Right cardiac atrium (tissue), 5 donors: Measurements from ENCODE around the gene NUMB. TPM values are rescaled to one million over a fixed set of nuclear protein-coding genes. Genes with fewer than 3 reads are reported as not detected.
A peak's percentile ranks its signal among the peaks of the same experiment; 100 is the strongest.

Experiments
- ATAC-seq, 2 donors: fragments of 200-7000 bp; cut with Tn5 transposase; one replicate each; pipeline versions ENCODE4 v1.8.0 to v1.9.1; 2020; ENCODE audit warnings: moderate library complexity in 2 of 2, mild to moderate bottlenecking in 1 of 2
- DNase-seq, 3 donors: peaks; one replicate each; pipeline ENCODE4 v3.0.0-alpha.2; 2020
- H3K27ac ChIP-seq: one replicate; pipeline ENCODE4 v1.5.1; 2013; ENCODE audit warnings: mild to moderate bottlenecking, low read length, control low read depth, moderate library complexity
- H3K27me3 ChIP-seq: one replicate; pipeline ENCODE4 v1.6.1; 2013; ENCODE audit not compliant: control insufficient read depth, insufficient read depth
- H3K4me1 ChIP-seq: one replicate; pipeline ENCODE4 v1.6.1; 2013; ENCODE audit warnings: low read length; ENCODE audit not compliant: control insufficient read depth, insufficient read depth
- H3K4me3 ChIP-seq: one replicate; pipeline ENCODE4 v1.5.1; 2013; ENCODE audit warnings: low read length, control low read depth
- H3K9me3 ChIP-seq: one replicate; pipeline ENCODE4 v1.6.1; 2013; ENCODE audit warnings: low read length; ENCODE audit not compliant: control insufficient read depth
- WGBS: extraction: QIAGEN DNeasy Blood & Tissue Kit; methylation state at CpG from one replicate; pipeline ENCODE4 v1.1.7; 2013; 5-methylcytosine and 5-hydroxymethylcytosine counted together
- intact Hi-C, 4 donors: fragments of 100-400 bp; cut with DNase I; formaldehyde crosslinking; loops; one replicate each; pipeline versions ENCODE4 v1.11.0 to v1.14.0; 2022 to 2023
- polyA plus RNA-seq: library from polyadenylated mRNA; stranded (reverse); fragments of 200-250 nt; gene quantifications from one replicate; pipeline ENCODE4 v1.2.3, GENCODE V29; 2013
- total RNA-seq, 4 donors: library from RNA; stranded (reverse); fragmentation: NEBNext Ultra II Directional; extraction: Animal tissue kit (Norgen Biotek cat#: 25700); gene quantifications; one replicate each; pipeline ENCODE4 v1.2.1, GENCODE V29; 2021
- donor health status: healthy with polysubstance abuse.
- donor health status: DM: no; HTN: yes; CAD: no.
- donor health status: DM: no; HTN: no; CAD: no.
- donor health status: DM: no; HTN: yes; CAD: no; lungs with severe emphysema.
- donor health status: DM: yes; HTN: yes; CAD: no.

NUMB gene
- total and polyA plus RNA-seq, 5 donors = 21.1 to 50.0 (median 41.6) TPM

- DNase-seq (no peak), ATAC-seq (no peak)
- H3K4me3 ChIP-seq = no peak overlapping the region
- H3K4me1 ChIP-seq = peaks cover 7% of the 10 kb centered on the region
- no peak overlapping the region for H3K27ac ChIP-seq
- no peaks in the 10 kb centered on the region for H3K27me3 ChIP-seq
- intact Hi-C loops = no loop called here
- over 99% methylated on average over 2 of the region's 2 CpGs for WGBS
- H3K9me3 ChIP-seq = no peaks in the 10 kb centered on the region
Measured at GRCh38 chr14:73243748-73244147, 214.6 kb downstream of the NUMB start.

GRCh38 chr14:73243341-73243740 is 215.0 kb downstream of the NUMB start:
- H3K27ac ChIP-seq = no peak overlapping the region
- H3K4me3 ChIP-seq = no peak overlapping the region
- no peaks in the 10 kb centered on the region for H3K9me3 ChIP-seq
- peaks cover 7% of the 10 kb centered on the region for H3K4me1 ChIP-seq
- WGBS = 88% methylated on average over 3 of the region's 3 CpGs
- intact Hi-C loops = no loop called here
- ATAC-seq (no peak), DNase-seq (no peak)
- H3K27me3 ChIP-seq = no peaks in the 10 kb centered on the region

GRCh38 chr14:73242357-73242901 is 215.9 kb downstream of the NUMB start:
- Histone ChIP-seq H3K9me3 (no peaks in the 10 kb centered on the region), H3K4me3 (no peak overlapping the region), H3K27me3 (no peaks in the 10 kb centered on the region), H3K27ac (no peak overlapping the region), H3K4me1 (peaks cover 9% of the 10 kb centered on the region)
- DNase-seq (peak in 2 of 3 donors; percentile 31 to 49), ATAC-seq (no peak)
- intact Hi-C loops = no loop called here
- WGBS = 70% methylated on average over 6 of the region's 6 CpGs

GRCh38 chr14:73241481-73242165 is 216.7 kb downstream of the NUMB start:
- no peaks in the 10 kb centered on the region for H3K9me3 ChIP-seq
- H3K27ac ChIP-seq = no peak overlapping the region
- WGBS = 96% methylated on average over 19 of the region's 19 CpGs
- no peak overlapping the region for H3K4me3 ChIP-seq
- ATAC-seq (no peak), DNase-seq (peak in 2 of 3 donors; percentile 35 to 52)
- intact Hi-C loops = no loop called here
- H3K4me1 ChIP-seq = peaks cover 9% of the 10 kb centered on the region
- no peaks in the 10 kb centered on the region for H3K27me3 ChIP-seq

DNA sequence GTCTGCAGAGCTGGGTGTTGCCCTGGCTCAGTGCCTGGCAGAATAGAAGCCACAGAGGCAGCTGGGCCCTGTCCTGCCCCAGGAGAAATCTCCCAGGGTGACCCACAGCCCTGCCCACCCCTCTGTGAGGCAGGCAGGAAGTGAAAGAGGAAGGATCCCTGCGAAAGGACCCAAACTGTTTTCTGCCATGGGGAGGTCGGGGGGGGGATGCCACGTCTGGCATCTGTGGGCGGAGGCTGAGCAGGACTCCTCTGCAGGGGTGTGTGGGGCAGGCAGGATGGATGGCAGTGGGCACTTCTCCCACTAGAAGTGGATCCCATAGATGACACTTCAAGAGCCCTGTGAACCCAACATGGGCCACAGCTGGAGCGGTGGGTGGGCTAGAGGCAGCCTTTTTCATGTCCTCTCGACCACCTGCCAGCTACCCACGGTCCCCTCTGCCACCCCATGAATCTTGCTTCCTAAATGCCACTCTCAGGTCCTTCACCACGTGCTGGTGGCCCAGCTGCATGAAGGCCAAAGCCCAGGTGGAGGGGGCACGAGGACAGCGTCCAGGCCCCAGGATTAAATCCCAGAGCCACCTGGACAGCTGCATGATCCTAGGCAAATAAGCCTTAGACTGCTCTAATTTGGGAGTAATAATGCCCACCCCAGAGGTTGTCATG is 217.4 kb downstream of the NUMB start:
- no peaks in the 10 kb centered on the region for H3K9me3 ChIP-seq
- H3K4me3 ChIP-seq = no peak overlapping the region
- peaks cover 9% of the 10 kb centered on the region for H3K4me1 ChIP-seq
- no peak overlapping the region for H3K27ac ChIP-seq
- ATAC-seq = no peak
- intact Hi-C loops = no loop called here
- WGBS = 76% methylated on average over 10 of the region's 10 CpGs
- peak in 2 of 3 donors; percentile 70 to 72 for DNase-seq
- H3K27me3 ChIP-seq = no peaks in the 10 kb centered on the region

DNA sequence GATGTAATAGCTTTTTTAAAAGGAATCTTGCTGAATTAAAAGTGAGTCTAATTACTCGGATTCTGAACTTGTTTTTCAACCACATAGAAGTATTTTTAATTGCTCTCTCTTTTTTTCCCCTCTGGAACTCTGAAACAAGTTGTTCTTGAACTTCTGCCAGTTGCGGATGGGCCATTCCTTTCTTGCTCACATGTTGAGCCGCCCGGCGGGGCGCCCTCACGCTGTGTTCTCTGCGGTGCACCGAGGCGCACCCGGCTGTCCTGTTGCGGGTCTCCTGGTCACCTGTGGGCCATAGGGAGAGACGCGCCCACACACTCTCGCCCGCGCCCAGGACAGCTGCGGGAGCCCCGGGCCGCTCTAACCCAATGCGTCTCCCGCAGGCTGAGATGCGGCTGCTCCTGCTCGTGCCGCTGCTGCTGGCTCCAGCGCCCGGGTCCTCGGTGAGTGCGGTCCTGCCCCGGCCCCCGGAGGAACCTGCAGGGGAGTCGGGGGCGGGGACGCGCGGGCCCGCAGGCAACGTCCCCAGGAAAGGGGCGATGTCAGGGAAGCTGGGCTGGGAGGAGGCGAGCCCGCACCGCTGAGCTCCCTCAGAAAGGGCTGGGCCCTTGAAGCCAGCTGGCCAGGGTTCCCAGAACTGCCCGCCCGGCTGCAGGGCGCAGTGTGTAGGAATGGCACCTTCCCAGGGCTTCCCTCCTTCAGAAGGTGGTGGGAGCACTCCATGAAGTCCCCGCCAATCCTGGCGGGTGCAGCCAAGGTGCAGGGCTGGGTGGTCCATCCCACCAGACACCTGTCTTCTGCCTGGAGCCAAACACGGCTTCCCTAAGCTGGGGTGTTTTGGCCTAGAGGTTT is 218.7 kb downstream of the NUMB start:
- ATAC-seq = peak; percentile 53 to 57
- intact Hi-C loops = no loop called here
- DNase-seq = peak; percentile 51 to 90 (median 80)
- Histone ChIP-seq H3K4me3 (peak overlapping the region; percentile 32), H3K4me1 (peaks cover 7% of the 10 kb centered on the region), H3K27ac (no peak overlapping the region), H3K9me3 (no peaks in the 10 kb centered on the region), H3K27me3 (no peaks in the 10 kb centered on the region)
- WGBS = 10% methylated on average over 48 of the region's 48 CpGs

DNA sequence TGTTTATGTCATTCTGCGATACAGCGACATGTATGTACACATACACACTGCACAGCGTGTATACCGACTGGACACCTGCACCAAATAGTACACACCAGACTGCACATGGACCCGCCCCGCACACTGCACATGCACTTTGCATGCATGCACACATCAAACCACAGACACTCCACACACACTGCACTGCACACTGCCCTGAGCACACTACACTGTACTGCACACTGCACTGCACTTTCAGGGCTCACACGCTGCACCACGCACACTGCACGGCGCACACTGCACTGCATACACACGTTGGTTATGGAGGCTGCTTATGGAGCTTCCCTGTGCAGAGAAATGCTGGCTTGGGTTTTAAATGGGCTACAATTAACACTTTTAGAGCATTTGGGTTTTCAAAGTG is 219.4 kb downstream of the NUMB start:
- Histone ChIP-seq H3K27ac (no peak overlapping the region), H3K4me3 (no peak overlapping the region), H3K4me1 (peaks cover 7% of the 10 kb centered on the region), H3K9me3 (no peaks in the 10 kb centered on the region), H3K27me3 (no peaks in the 10 kb centered on the region)
- no peak for DNase-seq
- intact Hi-C loops = no loop called here
- 84% methylated on average over 11 of the region's 11 CpGs for WGBS
- peak; percentile 7 to 11 for ATAC-seq

GRCh38 chr14:73238424-73238852 is 219.9 kb downstream of the NUMB start:
- intact Hi-C loops = no loop called here
- no peaks in the 10 kb centered on the region for H3K9me3 ChIP-seq
- 53% methylated on average over 10 of the region's 10 CpGs for WGBS
- ATAC-seq (no peak), DNase-seq (no peak)
- no peaks in the 10 kb centered on the region for H3K27me3 ChIP-seq
- H3K27ac ChIP-seq = no peak overlapping the region
- peaks cover 7% of the 10 kb centered on the region for H3K4me1 ChIP-seq
- peak overlapping the region; percentile 63 for H3K4me3 ChIP-seq

DNA sequence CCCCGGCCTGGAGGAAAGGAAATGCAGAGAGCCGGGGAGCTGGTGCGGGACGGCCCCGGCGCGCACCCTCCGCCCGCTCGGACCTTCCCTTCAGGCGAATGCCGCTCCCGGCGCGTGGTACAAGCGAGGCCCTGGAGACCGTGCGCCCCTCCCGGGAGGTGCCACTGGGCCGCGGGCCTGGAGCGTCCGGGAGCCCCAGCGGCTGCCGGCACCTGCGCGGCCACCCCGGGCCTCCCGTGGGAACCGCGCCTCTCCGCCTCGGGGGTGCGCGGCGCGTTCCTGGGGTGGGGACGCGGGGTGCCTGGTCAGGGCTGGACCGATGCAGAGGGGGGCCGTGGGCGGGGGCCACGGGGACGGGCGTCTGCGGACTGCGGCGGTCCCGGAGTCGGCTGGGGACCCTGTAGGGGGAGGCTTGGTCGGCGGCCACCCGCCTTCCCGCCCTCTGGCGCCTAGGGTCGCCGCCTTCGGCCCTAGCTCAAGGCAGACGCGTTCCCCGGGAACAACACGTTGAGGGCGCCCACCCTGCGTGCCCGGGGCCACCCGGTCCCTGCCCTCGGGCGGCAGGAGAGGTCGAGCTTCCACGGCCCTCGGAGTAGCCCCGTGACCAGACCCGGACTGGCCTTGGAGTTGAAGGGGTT is 220.4 kb downstream of the NUMB start:
- Histone ChIP-seq H3K4me1 (peaks cover 7% of the 10 kb centered on the region), H3K9me3 (no peaks in the 10 kb centered on the region), H3K27ac (no peak overlapping the region), H3K27me3 (no peaks in the 10 kb centered on the region), H3K4me3 (peak overlapping the region; percentile 63)
- 5% methylated on average over 73 of the region's 73 CpGs for WGBS
- DNase-seq (peak in 1 of 3 donors; percentile 67), ATAC-seq (peak; percentile 16 to 28)
- intact Hi-C loops = no loop called here

DNA sequence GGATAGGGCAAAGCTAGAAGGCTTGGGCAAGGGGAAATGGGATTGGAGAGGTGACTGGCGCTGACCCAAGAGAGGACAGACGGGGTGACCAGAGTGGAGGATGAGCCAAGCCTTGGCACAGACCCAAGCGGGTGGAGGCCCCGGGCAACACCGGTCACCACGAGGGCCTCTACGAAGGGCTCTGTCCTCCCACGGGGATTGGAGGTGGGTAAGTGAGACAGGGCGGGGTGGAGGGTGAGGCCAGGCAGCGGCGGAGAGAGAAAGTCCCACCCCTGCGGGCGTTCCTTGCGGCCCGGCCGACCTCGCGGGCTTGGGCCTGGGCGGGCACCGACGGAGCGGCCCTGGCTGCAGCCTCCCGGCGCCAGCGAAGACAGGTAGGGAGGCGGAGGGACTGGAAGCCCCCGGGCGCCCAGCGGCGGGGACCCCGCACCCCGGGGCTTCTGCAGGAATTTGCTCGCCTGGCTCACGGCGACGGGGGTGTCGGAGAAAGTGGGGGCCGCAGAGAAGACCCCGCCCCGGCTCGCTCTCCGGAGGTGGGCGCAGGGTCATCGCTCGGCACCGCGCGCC is 221.0 kb downstream of the NUMB start, which contains the start of gene PAPLN:
Gene PAPLN, plus strand, starts transcription at position 288 of the 567 bp plus-strand sequence. CDS start 2,273 bp downstream, outside the sequence.
- H3K27ac ChIP-seq = no peak within 1 kb of the TSS
- H3K4me1 ChIP-seq = peaks cover 7% of the 10 kb centered on the region
- H3K4me3 ChIP-seq = peak within 1 kb of the TSS; percentile 63
- intact Hi-C loops = no loop called here
- H3K27me3 ChIP-seq = no peaks in the 10 kb centered on the region
- 5% methylated on average over 48 of the region's 48 CpGs for WGBS
- peak; percentile 41 to 56 for ATAC-seq
- no peaks in the 10 kb centered on the region for H3K9me3 ChIP-seq
- peak in 2 of 3 donors; percentile 75 to 81 for DNase-seq
